Osteocyte (in vitro differentiated cells): ENCODE data around the gene PIP5K1B. TPM values are rescaled to one million over a fixed set of nuclear protein-coding genes. Genes with fewer than 3 reads are reported as not detected.

Experiments
- DNase-seq: peaks from one replicate; pipeline ENCODE4 v3.0.0; 2021; ENCODE audit warnings: mixed read lengths; ENCODE audit not compliant: unreplicated experiment; ENCODE audit errors: extremely low spot score
- H3K27ac Mint-ChIP-seq: one replicate; pipeline ENCODE4 v1.8.0; 2021; ENCODE audit warnings: mild to moderate bottlenecking, mixed read lengths; ENCODE audit not compliant: unreplicated experiment
- H3K27me3 Mint-ChIP-seq: one replicate; pipeline ENCODE4 v1.8.0; 2021; ENCODE audit warnings: mixed read lengths; ENCODE audit not compliant: unreplicated experiment
- H3K36me3 Mint-ChIP-seq: one replicate; pipeline ENCODE4 v1.8.0; 2021; ENCODE audit warnings: mixed read lengths; ENCODE audit not compliant: unreplicated experiment
- H3K4me1 Mint-ChIP-seq: one replicate; pipeline ENCODE4 v1.8.0; 2021; ENCODE audit warnings: mixed read lengths; ENCODE audit not compliant: unreplicated experiment
- H3K4me3 Mint-ChIP-seq: one replicate; pipeline ENCODE4 v1.8.0; 2021; ENCODE audit warnings: mild to moderate bottlenecking, moderate library complexity, mixed read lengths; ENCODE audit not compliant: unreplicated experiment
- H3K9me3 Mint-ChIP-seq: one replicate; pipeline ENCODE4 v1.8.0; 2021; ENCODE audit warnings: mixed read lengths; ENCODE audit not compliant: unreplicated experiment
- total RNA-seq: library from RNA; stranded (reverse); gene quantifications from 2 replicates; pipeline ENCODE4 v1.2.1, GENCODE V29; 2021
- TF ChIP-seq, protein P1 (sequence below): fragments of 200-600 bp; sonication (generic); IDR thresholded peaks from 2 replicates; pipeline ENCODE4 v1.5.0; 2021; ENCODE audit warnings: antibody characterized with exemption, mild to moderate bottlenecking, moderate library complexity

PIP5K1B gene
- total RNA-seq, 1 donor from 2014 or later = not detected

DNA sequence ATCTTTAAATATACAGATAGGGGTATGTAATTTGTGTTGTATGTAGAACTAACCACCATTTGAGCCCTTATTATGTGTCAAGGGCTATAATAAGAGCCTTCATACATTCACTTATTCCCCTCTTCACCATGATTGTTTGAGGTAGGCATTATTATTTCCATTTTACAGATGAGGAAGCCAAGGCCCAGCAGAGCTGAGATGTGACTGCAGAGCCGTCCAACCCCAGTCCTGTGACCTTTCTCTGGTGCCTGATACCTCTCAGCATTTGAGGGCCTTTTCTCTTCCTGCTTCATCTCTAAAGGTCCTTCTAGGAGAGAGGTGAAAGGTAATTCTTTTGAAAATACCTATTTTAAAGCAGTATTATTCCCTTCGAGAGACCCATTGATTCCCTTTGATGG lies 37.3 kb downstream of the PIP5K1B start:
- TF ChIP-seq, protein P1, sequence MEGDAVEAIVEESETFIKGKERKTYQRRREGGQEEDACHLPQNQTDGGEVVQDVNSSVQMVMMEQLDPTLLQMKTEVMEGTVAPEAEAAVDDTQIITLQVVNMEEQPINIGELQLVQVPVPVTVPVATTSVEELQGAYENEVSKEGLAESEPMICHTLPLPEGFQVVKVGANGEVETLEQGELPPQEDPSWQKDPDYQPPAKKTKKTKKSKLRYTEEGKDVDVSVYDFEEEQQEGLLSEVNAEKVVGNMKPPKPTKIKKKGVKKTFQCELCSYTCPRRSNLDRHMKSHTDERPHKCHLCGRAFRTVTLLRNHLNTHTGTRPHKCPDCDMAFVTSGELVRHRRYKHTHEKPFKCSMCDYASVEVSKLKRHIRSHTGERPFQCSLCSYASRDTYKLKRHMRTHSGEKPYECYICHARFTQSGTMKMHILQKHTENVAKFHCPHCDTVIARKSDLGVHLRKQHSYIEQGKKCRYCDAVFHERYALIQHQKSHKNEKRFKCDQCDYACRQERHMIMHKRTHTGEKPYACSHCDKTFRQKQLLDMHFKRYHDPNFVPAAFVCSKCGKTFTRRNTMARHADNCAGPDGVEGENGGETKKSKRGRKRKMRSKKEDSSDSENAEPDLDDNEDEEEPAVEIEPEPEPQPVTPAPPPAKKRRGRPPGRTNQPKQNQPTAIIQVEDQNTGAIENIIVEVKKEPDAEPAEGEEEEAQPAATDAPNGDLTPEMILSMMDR = no peak
- Mint-ChIP-seq H3K4me1 (no peaks in the 10 kb centered on the region), H3K36me3 (no peaks in the 10 kb centered on the region), H3K27me3 (peaks cover 5% of the 10 kb centered on the region), H3K27ac (no peak overlapping the region), H3K4me3 (no peak overlapping the region), H3K9me3 (no peaks in the 10 kb centered on the region)
- no peak for DNase-seq

DNA sequence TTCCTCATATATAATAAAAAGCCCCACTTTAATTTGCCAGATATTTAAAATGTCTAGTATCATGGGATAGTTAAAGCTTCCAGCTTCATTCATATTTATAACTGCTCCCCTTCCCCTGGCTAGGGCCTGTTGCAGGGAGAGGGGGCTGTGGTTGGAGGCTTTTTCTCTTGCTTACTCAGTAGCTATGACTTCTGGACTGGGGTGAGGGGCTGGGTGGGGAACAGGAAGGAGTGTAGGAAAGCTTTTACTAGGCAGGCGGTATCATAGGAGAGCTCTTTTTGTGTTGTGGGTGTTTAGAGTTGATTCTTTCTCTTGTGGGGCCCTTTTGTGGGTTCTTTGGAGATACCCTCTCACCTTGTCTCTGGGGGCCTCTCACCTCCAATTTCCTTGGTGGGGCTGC lies 39.4 kb downstream of the PIP5K1B start:
- no peak for DNase-seq
- H3K36me3 Mint-ChIP-seq = no peaks in the 10 kb centered on the region
- peaks cover 5% of the 10 kb centered on the region for H3K27me3 Mint-ChIP-seq
- no peaks in the 10 kb centered on the region for H3K9me3 Mint-ChIP-seq
- no peaks in the 10 kb centered on the region for H3K4me1 Mint-ChIP-seq
- H3K4me3 Mint-ChIP-seq = no peak overlapping the region
- H3K27ac Mint-ChIP-seq = no peak overlapping the region
- TF ChIP-seq, protein P1 = no peak

DNA sequence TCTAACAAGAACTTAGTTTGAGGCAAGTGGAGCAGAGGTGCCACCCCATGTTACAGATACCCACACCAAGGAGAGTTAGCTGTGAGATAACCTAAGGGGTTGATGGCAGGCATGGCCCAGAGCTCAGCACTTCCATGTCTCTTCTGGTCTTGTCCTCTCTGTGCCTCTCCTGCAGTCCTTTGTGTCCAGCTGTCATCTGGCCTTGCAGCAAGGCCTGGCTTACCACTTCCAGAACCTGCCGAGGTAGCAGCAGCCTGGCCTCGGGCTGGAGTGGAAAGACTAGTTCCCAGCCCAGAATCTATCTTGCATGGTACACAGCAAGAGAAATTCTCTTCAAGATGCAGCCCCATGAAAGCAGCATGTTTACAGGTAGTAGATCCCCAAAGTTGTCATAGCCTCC lies 41.5 kb downstream of the PIP5K1B start:
- Mint-ChIP-seq H3K27me3 (peaks cover 5% of the 10 kb centered on the region), H3K9me3 (no peaks in the 10 kb centered on the region), H3K36me3 (no peaks in the 10 kb centered on the region), H3K4me1 (no peaks in the 10 kb centered on the region), H3K4me3 (no peak overlapping the region), H3K27ac (no peak overlapping the region)
- TF ChIP-seq, protein P1 = no peak
- DNase-seq = no peak

DNA sequence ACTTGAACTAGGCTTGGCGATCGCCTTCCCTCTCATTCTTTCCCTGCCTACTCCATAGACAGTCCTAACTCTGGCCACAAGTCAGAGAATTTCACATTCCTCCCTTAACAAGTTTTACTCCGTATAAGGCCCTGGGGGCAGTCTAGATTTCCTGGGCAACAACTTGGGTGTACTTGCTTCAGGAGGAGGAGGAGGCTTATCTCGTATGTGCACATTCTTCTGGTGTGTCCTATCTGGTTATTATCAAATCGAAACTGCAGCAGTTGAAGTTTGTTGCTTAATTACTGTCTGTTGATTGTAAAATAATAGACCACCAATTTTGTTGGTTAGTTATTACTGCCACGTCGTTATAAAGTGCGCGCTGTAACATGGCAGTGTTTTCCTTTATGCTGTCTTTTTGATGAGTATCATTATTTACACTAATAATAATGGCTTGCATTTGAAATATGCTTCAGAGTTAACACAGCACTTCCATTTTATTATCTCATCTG lies 42.0 kb downstream of the PIP5K1B start:
- Mint-ChIP-seq H3K9me3 (no peaks in the 10 kb centered on the region), H3K4me3 (no peak overlapping the region), H3K36me3 (no peaks in the 10 kb centered on the region), H3K27ac (no peak overlapping the region), H3K4me1 (no peaks in the 10 kb centered on the region), H3K27me3 (peaks cover 5% of the 10 kb centered on the region)
- no peak for DNase-seq
- TF ChIP-seq, protein P1 = no peak

DNA sequence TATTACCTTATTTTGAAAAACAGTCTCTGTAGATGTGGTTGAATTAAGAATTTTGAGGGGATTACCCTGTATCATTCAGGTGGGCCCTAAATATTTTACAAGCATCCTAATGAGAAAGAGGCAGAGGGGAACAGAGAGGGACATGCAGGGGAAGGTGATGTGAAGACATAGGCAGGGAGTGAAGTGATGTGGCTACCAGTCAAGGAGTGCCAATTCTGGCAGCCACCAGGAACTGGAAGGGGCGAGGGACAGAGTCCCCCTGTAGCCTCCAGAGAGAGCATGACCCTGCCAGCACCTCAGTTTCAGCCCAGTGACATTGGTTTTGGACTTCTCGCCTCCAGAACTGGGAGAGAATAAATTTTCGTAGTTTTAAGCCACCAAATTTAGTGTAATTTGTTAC lies 44.1 kb downstream of the PIP5K1B start:
- Mint-ChIP-seq H3K4me3 (no peak overlapping the region), H3K36me3 (no peaks in the 10 kb centered on the region), H3K27me3 (peaks cover 7% of the 10 kb centered on the region), H3K9me3 (no peaks in the 10 kb centered on the region), H3K4me1 (no peaks in the 10 kb centered on the region), H3K27ac (no peak overlapping the region)
- TF ChIP-seq, protein P1 = no peak
- DNase-seq = no peak
